ENCODE measurements around the gene ORAI3.

The ORAI3 gene

DNA sequence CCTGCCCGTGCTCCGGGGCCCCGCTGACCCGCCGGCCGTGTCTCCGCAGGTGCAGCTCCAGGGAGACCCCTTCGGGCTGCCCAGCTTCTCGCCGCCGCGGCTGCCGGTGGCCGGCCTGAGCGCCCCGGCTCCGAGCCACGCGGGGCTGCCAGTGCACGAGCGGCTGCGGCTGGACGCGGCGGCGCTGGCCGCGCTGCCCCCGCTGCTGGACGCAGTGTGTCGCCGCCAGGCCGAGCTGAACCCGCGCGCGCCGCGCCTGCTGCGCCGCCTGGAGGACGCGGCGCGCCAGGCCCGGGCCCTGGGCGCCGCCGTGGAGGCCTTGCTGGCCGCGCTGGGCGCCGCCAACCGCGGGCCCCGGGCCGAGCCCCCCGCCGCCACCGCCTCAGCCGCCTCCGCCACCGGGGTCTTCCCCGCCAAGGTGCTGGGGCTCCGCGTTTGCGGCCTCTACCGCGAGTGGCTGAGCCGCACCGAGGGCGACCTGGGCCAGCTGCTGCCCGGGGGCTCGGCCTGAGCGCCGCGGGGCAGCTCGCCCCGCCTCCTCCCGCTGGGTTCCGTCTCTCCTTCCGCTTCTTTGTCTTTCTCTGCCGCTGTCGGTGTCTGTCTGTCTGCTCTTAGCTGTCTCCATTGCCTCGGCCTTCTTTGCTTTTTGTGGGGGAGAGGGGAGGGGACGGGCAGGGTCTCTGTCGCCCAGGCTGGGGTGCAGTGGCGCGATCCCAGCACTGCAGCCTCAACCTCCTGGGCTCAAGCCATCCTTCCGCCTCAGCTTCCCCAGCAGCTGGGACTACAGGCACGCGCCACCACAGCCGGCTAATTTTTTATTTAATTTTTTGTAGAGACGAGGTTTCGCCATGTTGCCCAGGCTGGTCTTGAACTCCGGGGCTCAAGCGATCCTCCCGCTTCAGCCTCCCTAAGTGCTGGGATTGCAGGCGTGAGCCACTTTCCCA lies 46.6 kb upstream of the ORAI3 start:
- peak overlapping the region; percentile 84 for H3K27ac ChIP-seq
- peak; percentile 57 for DNase-seq (ENCODE audit: low spot score)
- ChIA-PET CTCF (interaction anchor here (0.8 to 3.8 kb wide), 9 partner anchors 9 to 119 kb away, joined by 3 to 47 read pairs (median 4); no protein-coding TSS in a partner anchor), POLR2A (ENCODE audit: low non-redundant PET) (interaction anchor here (0.6 to 0.9 kb wide), 2 partner anchors 9 to 97 kb away, joined by 4 read pairs; no protein-coding TSS in a partner anchor)
- TF ChIP-seq, protein P1, sequence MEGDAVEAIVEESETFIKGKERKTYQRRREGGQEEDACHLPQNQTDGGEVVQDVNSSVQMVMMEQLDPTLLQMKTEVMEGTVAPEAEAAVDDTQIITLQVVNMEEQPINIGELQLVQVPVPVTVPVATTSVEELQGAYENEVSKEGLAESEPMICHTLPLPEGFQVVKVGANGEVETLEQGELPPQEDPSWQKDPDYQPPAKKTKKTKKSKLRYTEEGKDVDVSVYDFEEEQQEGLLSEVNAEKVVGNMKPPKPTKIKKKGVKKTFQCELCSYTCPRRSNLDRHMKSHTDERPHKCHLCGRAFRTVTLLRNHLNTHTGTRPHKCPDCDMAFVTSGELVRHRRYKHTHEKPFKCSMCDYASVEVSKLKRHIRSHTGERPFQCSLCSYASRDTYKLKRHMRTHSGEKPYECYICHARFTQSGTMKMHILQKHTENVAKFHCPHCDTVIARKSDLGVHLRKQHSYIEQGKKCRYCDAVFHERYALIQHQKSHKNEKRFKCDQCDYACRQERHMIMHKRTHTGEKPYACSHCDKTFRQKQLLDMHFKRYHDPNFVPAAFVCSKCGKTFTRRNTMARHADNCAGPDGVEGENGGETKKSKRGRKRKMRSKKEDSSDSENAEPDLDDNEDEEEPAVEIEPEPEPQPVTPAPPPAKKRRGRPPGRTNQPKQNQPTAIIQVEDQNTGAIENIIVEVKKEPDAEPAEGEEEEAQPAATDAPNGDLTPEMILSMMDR (conservative IDR thresholded peaks at IDR 0.05; ENCODE audit: low read depth) = peak; percentile 92

DNA sequence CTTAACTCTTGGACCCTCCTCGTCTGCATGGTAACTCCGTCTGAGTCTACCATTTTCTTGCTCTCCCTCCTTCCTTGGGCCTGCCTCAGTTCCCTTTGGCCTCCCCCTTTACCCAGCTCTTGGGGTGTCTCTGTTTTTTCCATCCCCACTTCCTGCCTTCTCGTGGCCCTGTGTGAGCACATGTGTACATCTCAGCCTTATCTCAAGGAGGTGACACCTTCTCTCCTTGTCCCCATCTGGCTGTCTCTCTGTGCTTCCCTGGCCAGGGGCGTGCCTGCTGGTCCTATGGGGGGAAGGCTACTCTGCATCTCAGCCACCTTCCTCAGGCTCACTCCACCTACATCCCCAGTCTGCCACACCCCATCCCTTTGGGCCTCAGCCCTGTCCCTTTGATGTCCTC lies 45.9 kb upstream of the ORAI3 start:
- H3K27ac ChIP-seq = peak overlapping the region; percentile 84
- ChIA-PET POLR2A (ENCODE audit: low non-redundant PET) (no interaction called here), CTCF (interaction anchor here (0.6 to 3.8 kb wide), 6 partner anchors 11 to 940 kb away, joined by 3 to 47 read pairs (median 4); no protein-coding TSS in a partner anchor)
- TF ChIP-seq, protein P1 (conservative IDR thresholded peaks at IDR 0.05; ENCODE audit: low read depth) = no peak
- no peak for DNase-seq (ENCODE audit: low spot score)

DNA sequence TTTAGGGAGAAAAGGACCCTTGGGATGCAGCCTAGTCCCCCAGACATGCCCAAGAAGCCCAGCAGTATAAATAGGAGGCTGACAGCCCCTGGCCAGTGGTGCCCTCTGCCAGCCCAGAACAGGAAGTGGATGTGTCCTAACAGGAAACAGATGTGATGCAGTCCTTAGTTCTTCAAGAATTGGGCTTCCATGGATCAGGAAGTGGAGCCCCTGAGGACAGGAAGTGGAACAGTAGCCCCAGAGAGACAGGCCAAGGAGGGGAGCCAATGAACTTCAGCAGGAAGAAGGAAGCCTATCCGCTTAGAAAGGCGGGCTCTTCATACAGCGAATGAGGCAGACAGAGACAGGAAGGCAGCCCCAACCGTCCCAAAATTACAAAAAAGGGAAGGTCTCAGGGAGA lies 45.3 kb upstream of the ORAI3 start:
- peak overlapping the region; percentile 84 for H3K27ac ChIP-seq
- POLR2A ChIA-PET (ENCODE audit: low non-redundant PET) = no interaction called here
- TF ChIP-seq, protein P1 (conservative IDR thresholded peaks at IDR 0.05; ENCODE audit: low read depth) = no peak
- DNase-seq (ENCODE audit: low spot score) = no peak
- CTCF ChIA-PET = interaction anchor here (0.6 to 3.8 kb wide), 2 partner anchors 59 to 940 kb away, joined by 3 to 47 read pairs; no protein-coding TSS in a partner anchor

DNA sequence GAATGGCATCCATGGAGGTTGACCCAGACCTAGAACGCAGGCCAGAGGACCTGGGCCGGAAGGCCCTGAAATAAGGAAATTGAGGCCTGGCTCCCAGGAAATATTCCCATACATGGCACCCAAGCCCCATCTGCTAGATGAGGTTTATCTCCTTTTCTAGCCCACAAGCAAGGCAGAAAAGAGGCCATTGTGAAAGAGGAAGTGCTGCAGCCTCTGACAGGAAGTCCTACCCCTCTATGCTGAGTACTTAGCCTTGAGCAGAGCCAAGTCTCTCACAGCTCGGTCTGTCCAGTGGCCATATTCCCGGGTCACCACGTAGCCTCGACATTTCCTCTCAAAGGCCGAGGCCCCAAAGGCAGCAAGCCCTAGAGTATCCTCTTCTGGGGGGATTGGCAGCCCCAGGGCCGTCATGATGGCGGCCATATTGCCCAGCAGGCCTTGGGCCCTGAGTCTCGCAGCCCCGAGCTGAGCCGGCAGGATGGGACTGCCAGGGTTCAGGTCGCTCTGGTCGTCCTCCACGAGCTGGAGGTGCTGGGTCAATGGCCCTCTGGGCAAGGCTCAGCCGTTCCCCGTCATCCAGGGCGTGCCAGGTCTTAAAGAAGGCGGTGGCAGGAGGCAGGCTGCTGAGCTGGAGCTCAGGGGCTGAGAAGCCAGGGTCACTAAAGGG lies 44.6 kb upstream of the ORAI3 start:
- POLR2A ChIA-PET (ENCODE audit: low non-redundant PET) = interaction anchor here (0.5 kb wide), 1 partner anchor 8 kb away, joined by 6 read pairs; no protein-coding TSS in a partner anchor
- TF ChIP-seq, protein P1 (conservative IDR thresholded peaks at IDR 0.05; ENCODE audit: low read depth) = no peak
- peak overlapping the region; percentile 84 for H3K27ac ChIP-seq
- no peak for DNase-seq (ENCODE audit: low spot score)
- CTCF ChIA-PET = interaction anchor here (0.7 to 1.5 kb wide), 3 partner anchors 37 to 1959 kb away, joined by 3 to 6 read pairs (median 3); no protein-coding TSS in a partner anchor

DNA sequence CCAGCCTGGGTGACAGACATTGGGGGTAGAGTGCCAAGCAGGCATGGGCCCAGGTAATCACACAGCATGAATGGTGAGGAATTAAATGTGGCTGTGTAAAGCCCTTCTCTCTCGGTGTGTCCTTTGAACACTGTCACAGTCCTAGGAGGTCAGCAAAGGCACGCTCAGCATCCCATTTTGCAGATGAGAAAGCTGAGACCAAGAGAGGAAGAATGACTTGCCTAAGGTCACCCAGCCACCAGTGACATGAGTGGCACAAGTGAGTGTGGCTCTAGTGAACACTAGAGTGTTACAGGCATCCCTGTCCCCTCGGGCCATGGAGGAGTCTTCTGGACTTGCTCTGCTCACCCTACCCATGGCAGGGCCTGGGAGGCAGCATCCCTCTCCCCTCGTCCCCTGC lies 41.8 kb upstream of the ORAI3 start:
- TF ChIP-seq, protein P1 (conservative IDR thresholded peaks at IDR 0.05; ENCODE audit: low read depth) = no peak
- POLR2A ChIA-PET (ENCODE audit: low non-redundant PET) = no interaction called here
- CTCF ChIA-PET = interaction anchor here (1.5 kb wide), 1 partner anchor 62 kb away, joined by 6 read pairs; no protein-coding TSS in a partner anchor
- DNase-seq (ENCODE audit: low spot score) = no peak
- H3K27ac ChIP-seq = no peak overlapping the region; the same call in 1 of the 2 replicates

DNA sequence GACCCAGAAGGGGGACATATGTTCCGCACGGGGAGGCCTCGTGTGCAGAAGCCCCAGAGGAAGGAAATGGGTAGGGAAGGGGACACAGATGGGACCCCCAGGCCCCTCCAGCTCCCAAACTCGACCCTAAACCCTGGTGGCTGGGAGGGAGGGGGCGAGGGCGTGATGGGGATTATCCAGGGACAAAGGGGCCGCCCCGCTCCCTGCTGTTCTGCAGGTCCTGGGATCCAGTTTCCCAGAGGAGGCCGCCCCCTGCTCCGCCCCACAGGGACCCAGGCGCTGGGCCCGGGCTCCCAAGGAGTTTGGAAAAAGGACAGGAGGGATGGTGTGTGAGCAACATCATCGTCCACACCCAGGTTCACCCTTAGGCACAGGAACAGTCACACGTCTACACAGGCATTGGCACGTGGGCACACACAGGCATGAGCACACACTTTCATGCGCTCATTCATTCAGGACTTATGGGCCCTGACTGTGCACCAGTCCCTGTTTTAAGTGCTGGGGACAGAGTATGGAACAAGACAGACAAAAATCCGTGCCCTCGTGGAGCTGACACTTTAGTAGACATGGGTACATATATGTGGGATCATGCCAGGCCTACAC lies 38.3 kb upstream of the ORAI3 start:
- POLR2A ChIA-PET (ENCODE audit: low non-redundant PET) = no interaction called here
- H3K27ac ChIP-seq = peak overlapping the region; percentile 5; the same call in 1 of the 2 replicates
- DNase-seq (ENCODE audit: low spot score) = no peak
- CTCF ChIA-PET = interaction anchor here (1.2 kb wide), 1 partner anchor 9 kb away, joined by 3 read pairs; no protein-coding TSS in a partner anchor
- TF ChIP-seq, protein P1 (conservative IDR thresholded peaks at IDR 0.05; ENCODE audit: low read depth) = no peak

Data from RWPE1 (cell line).